Transverse colon (tissue), 4 donors: ENCODE measurements around the gene TSGA10.
"Not testable (repeated sequence)": the region's sequence is repeated elsewhere in the genome, so short reads cannot be mapped to it uniquely, and the experiment has no call there.

Source experiments
- CTCF ChIP-seq, 5 experiments: fragments of 200-600 bp in 3 of 5; fragments of 450-650 bp in 2 of 5; sonication (generic) in 3 of 5; IDR thresholded peaks; 1 replicate in 2 of 5; 2 replicates in 3 of 5; pipeline ENCODE4 v1.5.1; 2016 to 2017; ENCODE audit warnings: antibody characterized with exemption in 5 of 5, inconsistent platforms in 3 of 5, mild to moderate bottlenecking in 2 of 5, moderate library complexity in 1 of 5
- EP300 ChIP-seq: sonication (generic); formaldehyde crosslinking; IDR thresholded peaks from one replicate; pipeline ENCODE4 v1.6.1; 2017; ENCODE audit warnings: antibody characterized with exemption, low read depth
- POLR2A ChIP-seq: fragments of 450-650 bp; IDR thresholded peaks from one replicate; pipeline ENCODE4 v1.6.1; 2016; ENCODE audit warnings: antibody characterized with exemption, mild to moderate bottlenecking, moderate library complexity
- POLR2AphosphoS5 ChIP-seq, 3 donors: sonication (generic); formaldehyde crosslinking; IDR thresholded peaks; one replicate each; pipeline ENCODE4 v1.6.1; 2016; ENCODE audit warnings: antibody characterized with exemption in 3 of 3

DNA sequence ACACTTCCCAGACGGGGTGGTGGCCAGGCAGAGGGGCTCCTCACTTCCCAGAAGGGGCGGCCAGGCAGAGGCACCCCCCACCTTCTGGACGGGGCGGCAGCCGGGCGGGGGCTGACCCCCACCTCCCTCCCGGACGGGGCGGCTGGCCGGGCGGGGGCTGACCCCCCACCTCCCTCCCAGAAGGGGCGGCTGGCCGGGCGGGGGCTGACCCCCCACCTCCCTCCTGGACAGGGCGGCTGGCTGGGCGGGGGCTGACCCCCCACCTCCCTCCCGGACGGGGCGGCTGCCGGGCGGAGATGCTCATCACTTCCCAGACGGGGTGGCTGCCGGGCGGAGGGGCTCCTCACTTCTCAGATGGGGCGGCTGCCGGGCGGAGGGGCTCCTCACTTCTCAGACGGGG is 166.0 kb downstream of the TSGA10 start:
- not testable (repeated sequence) for TF ChIP-seq POLR2A; CTCF (IDR thresholded peaks at IDR 0.05); EP300; POLR2AphosphoS5 (IDR thresholded peaks at IDR 0.05)
